GM23248 (cell line): ENCODE measurements around the gene SPATA6. TPM values are rescaled to one million over a fixed set of nuclear protein-coding genes. Genes with fewer than 3 reads are reported as not detected.
A peak's percentile ranks its signal among the peaks of the same experiment; 100 is the strongest.

Experiments
- DNase-seq: peaks from one replicate; pipeline ENCODE4 v3.0.0-alpha.2; 2015
- H2AFZ ChIP-seq: fragments of 200-600 bp; sonication (generic); 2 replicates; pipeline ENCODE4 v1.6.1; 2016; ENCODE audit warnings: antibody characterized with exemption
- H3F3A ChIP-seq: fragments of 200-600 bp; sonication (generic); 2 replicates; pipeline ENCODE4 v1.6.1; 2016; ENCODE audit warnings: mild to moderate bottlenecking, antibody characterized with exemption, mixed run types; ENCODE audit not compliant: insufficient read depth
- H3K27ac ChIP-seq: fragments of 200-600 bp; sonication (generic); 2 replicates; pipeline ENCODE4 v1.5.1; 2016; ENCODE audit warnings: mild to moderate bottlenecking
- H3K27me3 ChIP-seq: fragments of 200-600 bp; sonication (generic); replicated peaks from 2 replicates; pipeline ENCODE4 v1.6.1; 2016; ENCODE audit warnings: mild to moderate bottlenecking; ENCODE audit not compliant: insufficient read depth
- H3K36me3 ChIP-seq: fragments of 200-600 bp; sonication (generic); 2 replicates; pipeline ENCODE4 v1.6.1; 2016; ENCODE audit warnings: low read depth, mild to moderate bottlenecking
- H3K4me1 ChIP-seq: fragments of 200-600 bp; sonication (generic); 2 replicates; pipeline ENCODE4 v1.6.1; 2016; ENCODE audit warnings: mild to moderate bottlenecking; ENCODE audit not compliant: insufficient read depth
- H3K4me2 ChIP-seq: fragments of 200-600 bp; sonication (generic); one replicate; pipeline ENCODE4 v1.6.1; 2016; ENCODE audit warnings: mild to moderate bottlenecking; ENCODE audit not compliant: unreplicated experiment
- H3K4me3 ChIP-seq: fragments of 200-600 bp; sonication (generic); 2 replicates; pipeline ENCODE4 v1.5.1; 2016; ENCODE audit warnings: mild to moderate bottlenecking
- H3K79me2 ChIP-seq: fragments of 200-600 bp; sonication (generic); 2 replicates; pipeline ENCODE4 v1.6.1; 2016; ENCODE audit warnings: mild to moderate bottlenecking; ENCODE audit not compliant: insufficient read depth
- H3K9ac ChIP-seq: fragments of 200-600 bp; sonication (generic); 2 replicates; pipeline ENCODE4 v1.6.1; 2016; ENCODE audit warnings: mild to moderate bottlenecking
- H3K9me2 ChIP-seq: fragments of 200-600 bp; sonication (generic); 2 replicates; pipeline ENCODE4 v1.6.1; 2016; ENCODE audit warnings: mixed run types, mild to moderate bottlenecking, moderate library complexity; ENCODE audit not compliant: insufficient read depth
- H3K9me3 ChIP-seq: fragments of 200-600 bp; sonication (generic); one replicate; pipeline ENCODE4 v1.6.1; 2017; ENCODE audit warnings: low read depth
- H4K20me1 ChIP-seq: fragments of 200-600 bp; sonication (generic); 2 replicates; pipeline ENCODE4 v1.6.0; 2016; ENCODE audit not compliant: insufficient read depth
- EZH2 ChIP-seq: fragments of 200-600 bp; sonication (generic); IDR thresholded peaks from 2 replicates; pipeline ENCODE4 v1.6.1; 2018; ENCODE audit warnings: antibody characterized with exemption, mild to moderate bottlenecking; ENCODE audit not compliant: insufficient read depth, poor library complexity, severe bottlenecking
- EZH2phosphoT487 ChIP-seq: fragments of 200-600 bp; sonication (generic); IDR thresholded peaks from 2 replicates; pipeline ENCODE4 v1.6.1; 2018; ENCODE audit warnings: antibody characterized with exemption, moderate library complexity, mild to moderate bottlenecking, low read depth; ENCODE audit not compliant: insufficient read depth
- WGBS, 2 experiments: methylation state at CpG; one replicate each; pipeline ENCODE4 v1.1.6; 2015 to 2017; ENCODE audit warnings: low lambda C conversion rate in 2 of 2, low coverage in 1 of 2; ENCODE audit errors: missing lambda C conversion rate in 2 of 2; 5-methylcytosine and 5-hydroxymethylcytosine counted together
- in situ Hi-C: fragments of 300-500 bp; cut with MboI; formaldehyde crosslinking; loops from 2 replicates; pipeline ENCODE4 v1.15.0; 2020
- polyA plus RNA-seq: library from polyadenylated mRNA; unstranded; fragments of >200 nt; fragmentation: Nextera tagmentation; extraction: Ambion mirVana; gene quantifications from 2 replicates; pipeline ENCODE4 v1.2.1, GENCODE V29; 2016
- total RNA-seq: library from RNA; depleted of rRNA; stranded (reverse); fragments of >200 nt; shearing (Covaris generic); gene quantifications from 2 replicates; pipeline ENCODE4 v1.2.3, GENCODE V29; 2014

The SPATA6 gene
- total and polyA plus RNA-seq, 2 experiments from 2014 or later, result 1.4 to 5.1 TPM

GRCh38 chr1:48499211-48499735, 27.3 kb upstream of the SPATA6 start:
- 53 to 56% methylated on average over 8 of the region's 8 CpGs for WGBS, 2 experiments
- no peak for TF ChIP-seq EZH2phosphoT487
- TF ChIP-seq EZH2, result no peak
- DNase-seq, result no peak
- in situ Hi-C loops, result no loop called here
- Histone ChIP-seq H4K20me1 (no peaks in the 10 kb centered on the region), H3F3A (peaks cover 12% of the 10 kb centered on the region; the same call in 1 of the 2 replicates), H3K9me2 (no peaks in the 10 kb centered on the region), H3K9ac (no peak overlapping the region), H3K4me2 (no peak overlapping the region), H3K4me1 (peaks cover 13% of the 10 kb centered on the region), H2AFZ (no peak overlapping the region), H3K27ac (no peak overlapping the region), H3K79me2 (no peaks in the 10 kb centered on the region), H3K4me3 (no peak overlapping the region), H3K27me3 (no peaks in the 10 kb centered on the region), H3K36me3 (no peaks in the 10 kb centered on the region), H3K9me3 (no peaks in the 10 kb centered on the region)

- no peaks in the 10 kb centered on the region for H3K36me3 ChIP-seq
- peak; percentile 79 for DNase-seq
- H3F3A ChIP-seq, result peaks cover 21% of the 10 kb centered on the region
- no peaks in the 10 kb centered on the region for H3K9me2 ChIP-seq
- H3K4me2 ChIP-seq, result peak overlapping the region; percentile 8
- H3K9me3 ChIP-seq, result no peaks in the 10 kb centered on the region
- 24% methylated on average over 15 of the region's 15 CpGs for WGBS, 2 experiments
- peak overlapping the region; percentile 27; the same call in 1 of the 2 replicates for H2AFZ ChIP-seq
- no peak overlapping the region for H3K27ac ChIP-seq
- H4K20me1 ChIP-seq, result no peaks in the 10 kb centered on the region
- TF ChIP-seq EZH2phosphoT487 (no peak), EZH2 (no peak)
- H3K4me3 ChIP-seq, result no peak overlapping the region
- in situ Hi-C loops, result no loop called here
- peaks cover 21% of the 10 kb centered on the region for H3K4me1 ChIP-seq
- no peaks in the 10 kb centered on the region for H3K79me2 ChIP-seq
- H3K27me3 ChIP-seq, result no peaks in the 10 kb centered on the region
- no peak overlapping the region for H3K9ac ChIP-seq
Observed at GRCh38 chr1:48498096-48498791, 26.2 kb upstream of the SPATA6 start.

- H3K27ac ChIP-seq, result no peak overlapping the region
- in situ Hi-C loops, result no loop called here
Observed at GRCh38 chr1:48495911-48496310, 23.9 kb upstream of the SPATA6 start.

GRCh38 chr1:48495166-48495565, 23.2 kb upstream of the SPATA6 start:
- H4K20me1 ChIP-seq, result no peaks in the 10 kb centered on the region
- 0 to 14% methylated on average over 1 of the region's 1 CpG for WGBS, 2 experiments
- no peak overlapping the region for H3K4me3 ChIP-seq
- no peaks in the 10 kb centered on the region for H3K27me3 ChIP-seq
- peak overlapping the region; percentile 1 for H3K4me2 ChIP-seq
- H3F3A ChIP-seq, result peaks cover 21% of the 10 kb centered on the region
- no peak overlapping the region for H3K27ac ChIP-seq
- in situ Hi-C loops, result no loop called here
- H2AFZ ChIP-seq, result no peak overlapping the region
- peaks cover 21% of the 10 kb centered on the region for H3K4me1 ChIP-seq
- no peaks in the 10 kb centered on the region for H3K36me3 ChIP-seq
- no peaks in the 10 kb centered on the region for H3K9me2 ChIP-seq
- no peaks in the 10 kb centered on the region for H3K79me2 ChIP-seq
- no peak for TF ChIP-seq EZH2
- TF ChIP-seq EZH2phosphoT487, result no peak
- DNase-seq, result peak; percentile 62
- H3K9ac ChIP-seq, result no peak overlapping the region
- H3K9me3 ChIP-seq, result no peaks in the 10 kb centered on the region

More at GRCh38 chr1:48495911-48496310, 23.9 kb upstream of the SPATA6 start:
- peak; percentile 16 for DNase-seq
- Histone ChIP-seq H3K9me2 (no peaks in the 10 kb centered on the region), H3K36me3 (no peaks in the 10 kb centered on the region), H2AFZ (no peak overlapping the region), H3K4me2 (no peak overlapping the region), H3K4me1 (peaks cover 21% of the 10 kb centered on the region), H3F3A (peaks cover 21% of the 10 kb centered on the region), H4K20me1 (no peaks in the 10 kb centered on the region), H3K9me3 (no peaks in the 10 kb centered on the region), H3K4me3 (no peak overlapping the region), H3K79me2 (no peaks in the 10 kb centered on the region), H3K27me3 (no peaks in the 10 kb centered on the region), H3K9ac (no peak overlapping the region)
- no peak for TF ChIP-seq EZH2
- no peak for TF ChIP-seq EZH2phosphoT487
- WGBS, 2 experiments, result 87 to 91% methylated on average over 3 of the region's 3 CpGs
